Choroid plexus epithelial cell (primary cell): Measurements from ENCODE around the gene HYAL1.
"Not testable (repeated sequence)": the region's sequence is repeated elsewhere in the genome, so short reads cannot be mapped to it uniquely, and the experiment has no call there.

Source experiments
- DNase-seq: peaks from one replicate; pipeline ENCODE4 v3.0.0-alpha.2; 2010; ENCODE audit warnings: low read depth
- H3K4me3 ChIP-seq: 2 replicates; pipeline ENCODE4 v1.5.1; 2011; ENCODE audit warnings: low read depth, mild to moderate bottlenecking, control low read depth, low read length, moderate library complexity
- TF ChIP-seq, protein P1 (sequence below): conservative IDR thresholded peaks from 2 replicates; pipeline ENCODE4 v1.5.1; 2011; ENCODE audit warnings: low read depth, mild to moderate bottlenecking, control low read depth, inconsistent platforms, low read length, moderate library complexity

Gene HYAL1

DNA sequence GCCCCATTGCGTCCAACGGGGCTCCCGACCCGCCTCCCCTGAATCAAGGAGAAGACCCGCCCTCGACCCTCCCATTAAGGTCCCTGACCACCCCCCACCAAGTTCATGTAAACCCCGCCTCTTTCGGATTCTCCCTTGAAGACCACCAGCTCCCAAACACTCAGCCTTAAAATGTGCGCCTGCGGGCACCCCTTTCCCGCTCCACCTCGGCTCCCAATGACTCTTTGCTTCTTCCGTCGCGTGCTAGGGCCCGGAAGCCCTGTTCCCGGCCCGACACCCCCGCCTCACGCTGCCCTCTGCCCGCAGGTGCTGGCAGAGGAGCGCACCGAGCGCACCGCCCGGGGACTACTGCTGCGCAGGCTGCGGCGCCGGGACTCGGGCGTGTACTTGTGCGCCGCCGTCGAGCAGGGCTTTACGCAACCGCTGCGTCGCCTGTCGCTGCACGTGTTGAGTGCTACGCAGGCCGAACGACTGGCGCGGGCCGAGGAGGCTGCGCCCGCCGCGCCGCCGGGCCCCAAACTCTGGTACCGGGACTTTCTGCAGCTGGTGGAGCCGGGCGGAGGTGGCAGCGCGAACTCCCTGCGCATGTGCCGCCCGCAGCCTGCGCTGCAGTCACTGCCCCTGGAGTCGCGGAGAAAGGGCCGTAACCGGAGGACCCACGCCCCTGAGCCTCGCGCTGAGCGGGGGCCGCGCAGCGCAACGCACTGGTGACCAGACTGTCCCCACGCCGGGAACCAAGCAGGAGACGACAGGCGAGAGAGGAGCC lies 27.2 kb downstream of the HYAL1 start:
- TF ChIP-seq, protein P1, sequence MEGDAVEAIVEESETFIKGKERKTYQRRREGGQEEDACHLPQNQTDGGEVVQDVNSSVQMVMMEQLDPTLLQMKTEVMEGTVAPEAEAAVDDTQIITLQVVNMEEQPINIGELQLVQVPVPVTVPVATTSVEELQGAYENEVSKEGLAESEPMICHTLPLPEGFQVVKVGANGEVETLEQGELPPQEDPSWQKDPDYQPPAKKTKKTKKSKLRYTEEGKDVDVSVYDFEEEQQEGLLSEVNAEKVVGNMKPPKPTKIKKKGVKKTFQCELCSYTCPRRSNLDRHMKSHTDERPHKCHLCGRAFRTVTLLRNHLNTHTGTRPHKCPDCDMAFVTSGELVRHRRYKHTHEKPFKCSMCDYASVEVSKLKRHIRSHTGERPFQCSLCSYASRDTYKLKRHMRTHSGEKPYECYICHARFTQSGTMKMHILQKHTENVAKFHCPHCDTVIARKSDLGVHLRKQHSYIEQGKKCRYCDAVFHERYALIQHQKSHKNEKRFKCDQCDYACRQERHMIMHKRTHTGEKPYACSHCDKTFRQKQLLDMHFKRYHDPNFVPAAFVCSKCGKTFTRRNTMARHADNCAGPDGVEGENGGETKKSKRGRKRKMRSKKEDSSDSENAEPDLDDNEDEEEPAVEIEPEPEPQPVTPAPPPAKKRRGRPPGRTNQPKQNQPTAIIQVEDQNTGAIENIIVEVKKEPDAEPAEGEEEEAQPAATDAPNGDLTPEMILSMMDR = no peak
- no peak overlapping the region for H3K4me3 ChIP-seq
- DNase-seq = no peak

DNA sequence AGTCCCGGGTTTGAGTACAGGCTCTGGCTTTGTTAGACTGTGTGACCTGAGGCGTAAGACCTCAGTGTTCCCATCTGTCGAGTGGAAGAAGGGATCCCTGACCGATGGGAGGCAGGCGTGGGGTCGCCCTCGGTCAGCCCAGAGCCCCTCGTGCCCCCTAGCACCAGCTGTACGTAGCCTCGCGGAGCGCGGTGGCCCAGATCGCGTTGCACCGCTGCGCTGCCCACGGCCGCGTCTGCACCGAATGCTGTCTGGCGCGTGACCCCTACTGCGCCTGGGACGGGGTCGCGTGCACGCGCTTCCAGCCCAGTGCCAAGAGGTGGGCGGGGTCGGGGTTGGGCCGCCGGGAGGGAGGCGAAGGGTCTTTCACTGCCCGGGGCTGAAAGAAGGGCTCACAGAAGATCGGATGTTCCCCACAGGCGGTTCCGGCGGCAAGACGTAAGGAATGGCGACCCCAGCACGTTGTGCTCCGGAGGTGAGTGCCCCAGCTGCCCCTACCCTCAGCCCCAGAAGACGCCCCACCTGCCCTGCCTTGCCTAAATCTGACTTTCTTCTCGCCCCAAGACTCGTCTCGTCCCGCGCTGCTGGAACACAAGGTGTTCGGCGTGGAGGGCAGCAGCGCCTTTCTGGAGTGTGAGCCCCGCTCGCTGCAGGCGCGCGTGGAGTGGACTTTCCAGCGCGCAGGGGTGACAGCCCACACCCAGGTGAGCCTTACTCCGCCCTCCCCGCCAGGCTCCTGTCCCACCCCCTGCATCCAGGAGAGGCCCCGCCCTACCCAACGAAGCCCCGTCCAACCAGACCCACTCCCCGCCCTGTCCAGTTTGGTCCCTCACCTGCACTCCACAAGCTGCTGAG lies 28.0 kb downstream of the HYAL1 start:
- TF ChIP-seq, protein P1 = no peak
- no peak overlapping the region for H3K4me3 ChIP-seq
- no peak for DNase-seq

DNA sequence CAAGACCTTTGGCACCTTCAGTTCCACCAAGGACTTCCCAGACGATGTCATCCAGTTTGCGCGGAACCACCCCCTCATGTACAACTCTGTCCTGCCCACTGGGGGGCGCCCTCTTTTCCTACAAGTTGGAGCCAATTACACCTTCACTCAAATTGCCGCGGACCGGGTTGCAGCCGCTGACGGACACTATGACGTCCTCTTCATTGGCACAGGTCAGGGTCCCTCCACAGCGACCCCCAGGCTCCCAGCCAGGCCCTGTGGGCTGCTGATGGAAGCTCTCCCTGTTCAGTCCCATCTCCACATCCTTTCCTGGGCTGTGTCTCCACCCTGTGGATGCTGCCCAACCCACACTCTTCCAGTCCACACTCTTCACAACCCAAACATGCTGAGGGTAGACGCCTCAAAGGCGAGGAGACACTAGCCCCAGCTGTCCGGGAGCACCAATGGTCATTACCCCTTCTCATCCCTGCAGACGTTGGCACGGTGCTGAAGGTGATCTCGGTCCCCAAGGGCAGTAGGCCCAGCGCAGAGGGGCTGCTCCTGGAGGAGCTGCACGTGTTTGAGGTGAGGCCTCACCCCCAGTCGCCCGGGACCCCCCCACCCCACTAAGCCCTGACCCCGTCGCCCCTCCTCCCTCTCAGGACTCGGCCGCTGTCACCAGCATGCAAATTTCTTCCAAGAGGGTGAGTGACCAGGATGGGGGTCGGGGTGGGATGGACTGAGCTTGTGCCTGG lies 28.8 kb downstream of the HYAL1 start:
- TF ChIP-seq, protein P1 = peak; percentile 72
- H3K4me3 ChIP-seq = no peak overlapping the region
- DNase-seq = peak; percentile 60

DNA sequence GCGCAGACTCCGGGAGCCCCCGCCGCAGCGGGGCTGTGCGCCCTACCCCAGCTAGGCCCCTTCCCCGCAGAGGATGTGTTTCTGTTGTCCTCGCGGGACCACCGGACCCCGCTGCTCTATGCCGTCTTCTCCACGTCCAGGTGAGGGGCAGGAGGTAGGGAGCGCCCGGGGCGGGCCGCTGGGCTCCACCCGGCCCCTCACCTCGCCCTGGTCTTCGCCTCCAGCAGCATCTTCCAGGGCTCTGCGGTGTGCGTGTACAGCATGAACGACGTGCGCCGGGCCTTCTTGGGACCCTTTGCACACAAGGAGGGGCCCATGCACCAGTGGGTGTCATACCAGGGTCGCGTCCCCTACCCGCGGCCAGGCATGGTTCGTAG lies 29.7 kb downstream of the HYAL1 start:
- TF ChIP-seq, protein P1 = no peak
- no peak for DNase-seq
- no peak overlapping the region for H3K4me3 ChIP-seq

DNA sequence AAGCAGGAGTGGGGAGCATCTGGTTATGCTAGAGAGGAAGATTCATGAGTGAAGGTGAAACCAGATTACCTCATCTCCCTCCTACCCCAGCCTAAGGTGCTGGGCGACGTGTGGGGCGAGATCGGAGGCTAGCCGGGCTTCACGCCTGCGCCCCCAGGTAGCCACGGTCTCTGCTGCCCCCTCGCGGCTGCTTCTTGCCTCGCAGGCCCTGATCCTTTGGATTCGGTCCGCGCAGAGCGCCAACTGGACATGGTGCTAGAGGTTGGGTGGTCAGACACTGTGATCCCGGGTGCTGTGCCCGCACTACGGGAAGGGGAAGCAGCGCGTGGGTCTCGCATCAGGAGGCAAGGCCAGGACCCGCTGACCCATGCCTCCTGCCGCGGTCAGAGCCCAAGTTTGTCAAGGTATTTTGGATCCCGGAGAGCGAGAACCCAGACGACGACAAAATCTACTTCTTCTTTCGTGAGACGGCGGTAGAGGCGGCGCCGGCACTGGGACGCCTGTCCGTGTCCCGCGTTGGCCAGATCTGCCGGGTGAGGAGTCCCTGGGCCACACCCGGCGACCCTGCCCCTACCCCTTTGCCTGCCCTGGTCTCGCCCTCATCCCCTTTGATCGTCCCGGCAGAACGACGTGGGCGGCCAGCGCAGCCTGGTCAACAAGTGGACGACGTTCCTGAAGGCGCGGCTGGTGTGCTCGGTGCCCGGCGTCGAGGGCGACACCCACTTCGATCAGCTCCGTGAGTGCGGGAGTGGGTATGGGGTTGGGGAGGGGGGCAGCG lies 30.3 kb downstream of the HYAL1 start:
- peak; percentile 72 for DNase-seq
- TF ChIP-seq, protein P1 = peak; percentile 95
- H3K4me3 ChIP-seq = peak overlapping the region; percentile 38

DNA sequence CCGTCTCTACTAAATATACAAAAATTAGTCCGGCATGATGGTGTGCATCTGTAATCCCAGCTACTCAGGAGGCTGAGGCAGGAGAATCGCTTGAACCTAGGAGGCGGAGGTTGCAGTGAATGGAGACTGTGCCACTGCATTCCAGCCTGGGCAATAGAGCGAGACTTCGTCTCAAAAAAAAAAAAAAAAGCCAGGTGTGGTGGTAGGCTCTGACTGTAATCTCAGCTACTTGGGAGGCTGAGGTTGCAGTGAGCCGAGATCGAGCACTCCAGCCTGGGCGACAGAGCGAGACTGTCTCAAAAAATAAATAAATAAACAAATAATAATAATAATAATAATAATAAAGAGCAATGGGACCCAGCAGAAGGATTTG lies 30.9 kb downstream of the HYAL1 start:
- not testable (repeated sequence) for DNase-seq, H3K4me3 ChIP-seq
